Hepatocyte (in vitro differentiated cells): Measurements from ENCODE around the gene AIP.

Experiments
- EZH2 ChIP-seq: fragments of 200-600 bp; sonication (generic); IDR thresholded peaks from 2 replicates; pipeline ENCODE4 v1.6.1; 2016; ENCODE audit warnings: antibody characterized with exemption, mild to moderate bottlenecking, borderline replicate concordance
- TF ChIP-seq, protein P1 (sequence below): fragments of 200-600 bp; sonication (generic); IDR thresholded peaks from 2 replicates; pipeline ENCODE4 v1.5.1; 2016; ENCODE audit warnings: antibody characterized with exemption, mild to moderate bottlenecking; ENCODE audit not compliant: poor library complexity

GRCh38 chr11:67466367-67466766 lies 16.5 kb upstream of the AIP start:
- TF ChIP-seq, protein P1, sequence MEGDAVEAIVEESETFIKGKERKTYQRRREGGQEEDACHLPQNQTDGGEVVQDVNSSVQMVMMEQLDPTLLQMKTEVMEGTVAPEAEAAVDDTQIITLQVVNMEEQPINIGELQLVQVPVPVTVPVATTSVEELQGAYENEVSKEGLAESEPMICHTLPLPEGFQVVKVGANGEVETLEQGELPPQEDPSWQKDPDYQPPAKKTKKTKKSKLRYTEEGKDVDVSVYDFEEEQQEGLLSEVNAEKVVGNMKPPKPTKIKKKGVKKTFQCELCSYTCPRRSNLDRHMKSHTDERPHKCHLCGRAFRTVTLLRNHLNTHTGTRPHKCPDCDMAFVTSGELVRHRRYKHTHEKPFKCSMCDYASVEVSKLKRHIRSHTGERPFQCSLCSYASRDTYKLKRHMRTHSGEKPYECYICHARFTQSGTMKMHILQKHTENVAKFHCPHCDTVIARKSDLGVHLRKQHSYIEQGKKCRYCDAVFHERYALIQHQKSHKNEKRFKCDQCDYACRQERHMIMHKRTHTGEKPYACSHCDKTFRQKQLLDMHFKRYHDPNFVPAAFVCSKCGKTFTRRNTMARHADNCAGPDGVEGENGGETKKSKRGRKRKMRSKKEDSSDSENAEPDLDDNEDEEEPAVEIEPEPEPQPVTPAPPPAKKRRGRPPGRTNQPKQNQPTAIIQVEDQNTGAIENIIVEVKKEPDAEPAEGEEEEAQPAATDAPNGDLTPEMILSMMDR, result no peak
- TF ChIP-seq EZH2, result no peak
